Muscle layer of colon (tissue), 2 donors: ENCODE data around the gene ARHGAP22.

ENCODE experiments used
- H3K27ac ChIP-seq: one replicate; pipeline ENCODE4 v1.7.0; 2013; ENCODE audit warnings: low read depth, mild to moderate bottlenecking, low read length, moderate library complexity
- H3K27me3 ChIP-seq, 2 donors: one replicate each; pipeline ENCODE4 v1.7.0; 2013; ENCODE audit warnings: low read length in 2 of 2, mild to moderate bottlenecking in 2 of 2; ENCODE audit not compliant: insufficient read depth in 2 of 2, control insufficient read depth in 1 of 2
- H3K36me3 ChIP-seq: one replicate; pipeline ENCODE4 v1.7.0; 2013; ENCODE audit warnings: mild to moderate bottlenecking, low read length; ENCODE audit not compliant: insufficient read depth
- H3K4me1 ChIP-seq: one replicate; pipeline ENCODE4 v1.7.0; 2013; ENCODE audit warnings: mild to moderate bottlenecking, low read length; ENCODE audit not compliant: insufficient read depth
- H3K4me3 ChIP-seq, 2 donors: one replicate each; pipeline ENCODE4 v1.7.0; 2013; ENCODE audit warnings: low read length in 2 of 2, low read depth in 1 of 2, mild to moderate bottlenecking in 1 of 2, moderate library complexity in 1 of 2
- H3K9ac ChIP-seq: one replicate; pipeline ENCODE4 v1.7.0; 2013; ENCODE audit warnings: low read length
- H3K9me3 ChIP-seq: one replicate; pipeline ENCODE4 v1.7.0; 2013; ENCODE audit warnings: mild to moderate bottlenecking, low read length
- donor health status: abdominal sarcoma.
- donor health status: Adenocarcinoma of cecum.

ARHGAP22 gene

GRCh38 chr10:48627984-48628609, 23.2 kb upstream of the ARHGAP22 start:
- Histone ChIP-seq H3K4me3 (no peak overlapping the region), H3K4me1 (no peaks in the 10 kb centered on the region), H3K9me3 (no peaks in the 10 kb centered on the region)

DNA sequence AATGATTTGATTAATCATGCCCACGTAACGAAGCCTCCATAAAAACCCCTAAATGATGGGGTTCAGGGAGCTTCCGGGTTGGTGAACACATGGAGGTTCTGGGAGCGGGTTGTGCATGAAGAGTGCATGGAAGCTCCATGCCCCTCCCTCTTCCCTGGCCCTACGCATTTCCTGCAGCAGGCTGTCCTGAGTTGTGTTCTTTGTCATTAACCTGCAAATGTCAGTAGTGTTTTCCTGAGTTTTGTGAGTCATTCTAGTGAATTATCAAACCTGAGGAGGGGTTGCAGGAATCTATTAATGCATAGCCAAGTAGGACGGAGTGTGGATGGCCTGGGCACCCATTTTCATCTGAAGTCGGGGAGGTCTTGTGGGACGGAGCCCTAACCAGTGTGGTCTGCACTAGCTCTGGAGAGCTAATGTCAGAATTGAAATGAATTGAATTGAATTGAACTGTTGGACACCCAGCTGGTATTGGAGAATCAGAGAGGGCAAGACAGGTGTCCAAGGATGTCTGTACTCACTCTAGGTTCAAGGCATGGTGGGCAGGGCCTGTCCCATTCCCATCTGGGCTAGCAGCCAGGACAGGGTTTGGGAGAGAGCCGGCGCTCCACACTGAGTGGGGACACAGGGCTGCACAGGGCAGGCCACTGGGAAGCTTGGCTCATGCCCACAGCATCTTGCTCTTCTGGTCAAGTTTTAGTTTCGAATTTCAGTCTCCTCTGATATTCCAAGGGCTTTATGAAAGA, 22.3 kb upstream of the ARHGAP22 start:
- H3K27ac ChIP-seq = no peak overlapping the region
- no peak overlapping the region for H3K4me3 ChIP-seq
- no peaks in the 10 kb centered on the region for H3K36me3 ChIP-seq
- no peaks in the 10 kb centered on the region for H3K4me1 ChIP-seq
- H3K27me3 ChIP-seq = no peaks in the 10 kb centered on the region
- no peak overlapping the region for H3K9ac ChIP-seq
- no peaks in the 10 kb centered on the region for H3K9me3 ChIP-seq

More at GRCh38 chr10:48627984-48628609, 23.2 kb upstream of the ARHGAP22 start:
- Histone ChIP-seq H3K9ac (no peak overlapping the region), H3K27me3 (no peaks in the 10 kb centered on the region), H3K36me3 (no peaks in the 10 kb centered on the region), H3K27ac (no peak overlapping the region)

GRCh38 chr10:48626447-48626846, 21.6 kb upstream of the ARHGAP22 start:
- no peaks in the 10 kb centered on the region for H3K9me3 ChIP-seq
- no peak overlapping the region for H3K4me3 ChIP-seq
- H3K27me3 ChIP-seq = no peaks in the 10 kb centered on the region
- H3K4me1 ChIP-seq = no peaks in the 10 kb centered on the region
- no peak overlapping the region for H3K27ac ChIP-seq
- no peak overlapping the region for H3K9ac ChIP-seq
- no peaks in the 10 kb centered on the region for H3K36me3 ChIP-seq

DNA sequence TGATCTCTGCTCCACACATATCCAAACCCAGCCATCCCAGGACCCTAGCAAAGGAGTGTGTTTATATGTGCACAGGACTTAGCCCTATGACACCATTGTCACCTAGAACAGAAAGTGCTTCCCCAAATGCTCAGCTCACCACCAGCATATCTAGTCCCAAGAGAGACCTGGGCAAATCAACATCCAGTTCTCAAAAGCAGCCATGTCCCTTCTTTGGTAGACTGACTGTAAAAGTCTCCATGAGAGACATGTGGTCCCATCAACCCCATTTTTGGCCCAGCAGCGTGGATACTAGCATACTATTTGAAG, 20.9 kb upstream of the ARHGAP22 start:
- no peak overlapping the region for H3K9ac ChIP-seq
- H3K4me3 ChIP-seq = no peak overlapping the region
- H3K36me3 ChIP-seq = no peaks in the 10 kb centered on the region
- no peaks in the 10 kb centered on the region for H3K4me1 ChIP-seq
- H3K9me3 ChIP-seq = no peaks in the 10 kb centered on the region
- H3K27ac ChIP-seq = no peak overlapping the region
- H3K27me3 ChIP-seq = no peaks in the 10 kb centered on the region

GRCh38 chr10:48623607-48624132, 18.8 kb upstream of the ARHGAP22 start:
- Histone ChIP-seq H3K4me1 (no peaks in the 10 kb centered on the region), H3K27me3 (no peaks in the 10 kb centered on the region), H3K9me3 (no peaks in the 10 kb centered on the region), H3K4me3 (no peak overlapping the region), H3K36me3 (no peaks in the 10 kb centered on the region), H3K27ac (no peak overlapping the region), H3K9ac (no peak overlapping the region)

DNA sequence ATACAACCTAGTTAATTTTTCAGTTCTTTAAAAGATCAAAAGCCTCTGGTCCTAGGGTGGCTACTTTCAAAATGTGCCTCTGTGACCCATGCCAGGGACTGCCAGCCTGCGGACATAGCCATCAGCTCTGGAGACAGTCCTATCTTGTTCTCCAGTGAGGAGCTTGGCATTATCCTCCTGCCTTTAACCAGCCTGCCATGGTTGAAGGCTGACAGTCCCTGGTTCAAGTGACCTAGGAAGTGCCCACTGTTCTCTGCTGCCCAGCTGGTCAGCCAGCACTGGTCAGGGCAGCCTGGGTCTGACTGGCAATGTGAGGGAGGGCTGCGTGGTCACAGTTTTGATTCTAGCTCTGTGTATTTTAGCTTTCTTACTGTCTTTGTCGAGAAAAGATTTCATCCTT, 18.1 kb upstream of the ARHGAP22 start:
- no peaks in the 10 kb centered on the region for H3K9me3 ChIP-seq
- no peak overlapping the region for H3K27ac ChIP-seq
- H3K4me3 ChIP-seq = no peak overlapping the region
- no peak overlapping the region for H3K9ac ChIP-seq
- no peaks in the 10 kb centered on the region for H3K4me1 ChIP-seq
- no peaks in the 10 kb centered on the region for H3K27me3 ChIP-seq
- no peaks in the 10 kb centered on the region for H3K36me3 ChIP-seq

- Histone ChIP-seq H3K27ac (no peak overlapping the region), H3K36me3 (no peaks in the 10 kb centered on the region), H3K9me3 (no peaks in the 10 kb centered on the region), H3K27me3 (no peaks in the 10 kb centered on the region), H3K9ac (no peak overlapping the region), H3K4me1 (no peaks in the 10 kb centered on the region), H3K4me3 (no peak overlapping the region)
Measured at GRCh38 chr10:48620719-48621118, 15.8 kb upstream of the ARHGAP22 start.

GRCh38 chr10:48616436-48616835, 11.6 kb upstream of the ARHGAP22 start:
- no peak overlapping the region for H3K4me3 ChIP-seq
- no peaks in the 10 kb centered on the region for H3K4me1 ChIP-seq
- H3K9me3 ChIP-seq = no peaks in the 10 kb centered on the region
- H3K9ac ChIP-seq = no peak overlapping the region
- no peaks in the 10 kb centered on the region for H3K27me3 ChIP-seq
- H3K27ac ChIP-seq = no peak overlapping the region
- no peaks in the 10 kb centered on the region for H3K36me3 ChIP-seq

GRCh38 chr10:48614481-48615390, 9.9 kb upstream of the ARHGAP22 start:
- Histone ChIP-seq H3K9me3 (no peaks in the 10 kb centered on the region), H3K27ac (no peak overlapping the region), H3K9ac (no peak overlapping the region), H3K36me3 (no peaks in the 10 kb centered on the region), H3K27me3 (no peaks in the 10 kb centered on the region), H3K4me3 (no peak overlapping the region), H3K4me1 (no peaks in the 10 kb centered on the region)

DNA sequence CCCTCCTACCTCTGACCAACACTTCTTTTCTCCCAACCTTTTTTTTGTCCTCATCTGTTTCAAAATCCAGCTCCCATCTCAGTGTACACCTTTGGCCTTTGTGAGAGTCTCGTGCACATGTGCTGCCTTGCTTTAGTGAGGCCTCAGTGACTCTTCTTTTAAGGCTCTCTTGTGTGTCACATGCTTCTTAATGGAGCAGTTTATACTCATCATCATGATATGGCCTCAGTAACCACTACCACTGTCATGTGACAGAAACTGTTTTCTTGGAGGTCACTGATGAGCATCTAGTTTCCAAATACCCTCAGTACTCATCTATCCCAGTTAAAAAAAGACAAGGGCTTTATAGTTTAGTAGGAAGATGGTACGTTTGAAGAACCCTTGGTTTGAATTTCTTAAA, 8.1 kb upstream of the ARHGAP22 start:
- Histone ChIP-seq H3K4me1 (no peaks in the 10 kb centered on the region), H3K36me3 (no peaks in the 10 kb centered on the region), H3K9me3 (no peaks in the 10 kb centered on the region), H3K4me3 (no peak overlapping the region), H3K27me3 (no peaks in the 10 kb centered on the region), H3K27ac (no peak overlapping the region), H3K9ac (no peak overlapping the region)

GRCh38 chr10:48612236-48612943, 7.5 kb upstream of the ARHGAP22 start:
- H3K36me3 ChIP-seq = no peaks in the 10 kb centered on the region
- H3K4me1 ChIP-seq = no peaks in the 10 kb centered on the region
- H3K4me3 ChIP-seq = no peak overlapping the region
- no peak overlapping the region for H3K9ac ChIP-seq
- H3K9me3 ChIP-seq = no peaks in the 10 kb centered on the region
- no peaks in the 10 kb centered on the region for H3K27me3 ChIP-seq
- no peak overlapping the region for H3K27ac ChIP-seq
